CD4-positive, alpha-beta T cell treated with Interleukin-4 for 4 hours (primary cell): ENCODE data around the gene PSMA4.
"Not testable (repeated sequence)": the region's sequence is repeated elsewhere in the genome, so short reads cannot be mapped to it uniquely, and the experiment has no call there.

Source experiments
- DNase-seq: peaks from one replicate; pipeline ENCODE4 v3.0.0-alpha.2; 2020

PSMA4 gene

GRCh38 chr15:78540141-78540870 is at the start of gene PSMA4:
PSMA4 (plus strand) TSS chr15:78540444; CDS start chr15:78541928, 1,484 bp downstream.
- peak; percentile 89 for DNase-seq

GRCh38 chr15:78492872-78493271 is 47.4 kb upstream of the PSMA4 start:
- DNase-seq, result no peak

- DNase-seq, result no peak
These were observed 38.4 kb upstream of the PSMA4 start for GRCh38 chr15:78501857-78502256.

- no peak for DNase-seq
These were observed 37.6 kb upstream of the PSMA4 start for GRCh38 chr15:78502641-78503040.

- peak; percentile 79 for DNase-seq
These were observed 33.0 kb upstream of the PSMA4 start, which contains the start of gene HYKK for GRCh38 chr15:78506971-78507830. HYKK (plus strand) TSS chr15:78507577; CDS start chr15:78513089, 5,512 bp downstream.

GRCh38 chr15:78507831-78508160 is 32.4 kb upstream of the PSMA4 start:
- no peak for DNase-seq

- no peak for DNase-seq
These were observed 32.0 kb upstream of the PSMA4 start for GRCh38 chr15:78508272-78508671.

GRCh38 chr15:78509726-78510312 is 30.4 kb upstream of the PSMA4 start:
- DNase-seq, result no peak

- DNase-seq, result not testable (repeated sequence)
These were observed 20.2 kb upstream of the PSMA4 start for GRCh38 chr15:78520035-78520434.

GRCh38 chr15:78524230-78524629 is 16.0 kb upstream of the PSMA4 start:
- DNase-seq, result no peak

GRCh38 chr15:78527325-78527724 is 12.9 kb upstream of the PSMA4 start:
- DNase-seq, result no peak

GRCh38 chr15:78533331-78533730 is 6.9 kb upstream of the PSMA4 start:
- no peak for DNase-seq

- no peak for DNase-seq
These were observed 4.1 kb upstream of the PSMA4 start for GRCh38 chr15:78536134-78536533.

GRCh38 chr15:78537266-78537905 is 2.9 kb upstream of the PSMA4 start:
- no peak for DNase-seq

GRCh38 chr15:78538358-78538757 is 1.9 kb upstream of the PSMA4 start:
- DNase-seq, result no peak

GRCh38 chr15:78539464-78540140 is 642 bp upstream of the PSMA4 start:
- DNase-seq, result not testable (repeated sequence)

- peak; percentile 7 for DNase-seq
These were observed 863 bp downstream of the PSMA4 start for GRCh38 chr15:78540871-78541743.

GRCh38 chr15:78541744-78542034 is 1.4 kb downstream of the PSMA4 start:
- DNase-seq, result no peak

- DNase-seq, result no peak
These were observed 2.4 kb downstream of the PSMA4 start for GRCh38 chr15:78542647-78543046.

GRCh38 chr15:78550194-78550593 is 9.9 kb downstream of the PSMA4 start:
- no peak for DNase-seq

GRCh38 chr15:78550815-78551214 is 10.6 kb downstream of the PSMA4 start:
- no peak for DNase-seq

- DNase-seq, result no peak
These were observed 11.7 kb downstream of the PSMA4 start for GRCh38 chr15:78551902-78552301.
